Activated T-helper 2 cell treated with anti-CD3 and anti-CD28 coated beads, Interferon-gamma antibody, Interleukin-2, Interleukin-4, amounts not matched to agents 10 μg/mL and 5 μg/mL and 100 μg/mL, durations not matched to agents 14 hours and 24 hours and 36 hours (primary cell): ENCODE measurements around the gene SGCB. TPM values are rescaled to one million over a fixed set of nuclear protein-coding genes. Genes with fewer than 3 reads are reported as not detected.
A peak's percentile ranks its signal among the peaks of the same experiment; 100 is the strongest.
"Not testable (repeated sequence)": the region's sequence is repeated elsewhere in the genome, so short reads cannot be mapped to it uniquely, and the experiment has no call there.

Experiments used
- DNase-seq: peaks from one replicate; pipeline ENCODE4 v3.0.0; 2021; ENCODE audit warnings: low spot score
- H3K27ac Mint-ChIP-seq: one replicate; pipeline ENCODE4 v1.8.0; 2021; ENCODE audit warnings: mixed read lengths
- H3K27me3 Mint-ChIP-seq: one replicate; pipeline ENCODE4 v1.8.0; 2021; ENCODE audit warnings: low read depth, mixed read lengths
- H3K36me3 Mint-ChIP-seq: one replicate; pipeline ENCODE4 v1.8.0; 2021; ENCODE audit warnings: low read depth, mixed read lengths
- H3K4me1 Mint-ChIP-seq: one replicate; pipeline ENCODE4 v1.8.0; 2021; ENCODE audit warnings: low read depth, mixed read lengths
- H3K4me3 Mint-ChIP-seq: one replicate; pipeline ENCODE4 v1.8.0; 2021; ENCODE audit warnings: low read depth, mild to moderate bottlenecking, moderate library complexity, mixed read lengths
- H3K9me3 Mint-ChIP-seq: one replicate; pipeline ENCODE4 v1.8.0; 2021; ENCODE audit warnings: mixed read lengths
- intact Hi-C: fragments of 100-400 bp; cut with micrococcal nuclease; formaldehyde crosslinking; loops from one replicate; pipeline ENCODE4 v1.15.1; 2023
- total RNA-seq: library from RNA; stranded (reverse); gene quantifications from 2 replicates; pipeline ENCODE4 v1.2.3, GENCODE V29; 2022

Gene SGCB
- total RNA-seq: 21.2 and 21.5 TPM in 2 replicates

GRCh38 chr4:52038103-52038912 is at the start of gene SGCB:
Gene SGCB (minus strand): TSS chr4:52038299. CDS start chr4:52038259, 40 bp downstream.
- Mint-ChIP-seq H3K4me1 (peaks cover 24% of the 10 kb centered on the region), H3K9me3 (no peaks in the 10 kb centered on the region), H3K27me3 (peaks cover 33% of the 10 kb centered on the region), H3K36me3 (peaks cover 3% of the 10 kb centered on the region), H3K4me3 (peak within 1 kb of the TSS; percentile 86), H3K27ac (peak within 1 kb of the TSS; percentile 33)
- intact Hi-C loops: loop anchor here (1.0 to 10.0 kb wide), 2 partner anchors 195 to 676 kb away; partner anchors contain the start of gene DCUN1D4
- DNase-seq: peak; percentile 66

DNA sequence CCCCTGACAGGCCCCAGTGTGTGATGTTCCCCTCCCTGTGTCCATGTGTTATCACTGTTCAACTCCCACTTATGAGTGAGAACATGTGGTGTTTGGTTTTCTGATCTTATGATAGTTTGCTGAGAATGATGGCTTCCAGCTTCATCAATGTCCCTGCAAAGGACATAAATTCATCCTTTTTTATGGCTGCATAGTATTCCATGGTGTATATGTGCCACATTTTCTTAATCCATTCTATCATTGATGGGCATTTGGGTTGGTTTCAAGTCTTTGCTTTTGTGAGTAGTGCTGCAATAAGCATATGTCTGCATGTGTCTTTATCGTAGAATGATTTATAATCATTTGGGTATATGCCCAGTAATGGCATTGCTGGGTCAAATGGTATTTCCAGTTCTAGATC is 48.3 kb upstream of the SGCB start:
- H3K9me3 Mint-ChIP-seq, H3K27me3 Mint-ChIP-seq, H3K36me3 Mint-ChIP-seq, H3K4me1 Mint-ChIP-seq, intact Hi-C loops, H3K27ac Mint-ChIP-seq, H3K4me3 Mint-ChIP-seq, DNase-seq: not testable (repeated sequence)

DNA sequence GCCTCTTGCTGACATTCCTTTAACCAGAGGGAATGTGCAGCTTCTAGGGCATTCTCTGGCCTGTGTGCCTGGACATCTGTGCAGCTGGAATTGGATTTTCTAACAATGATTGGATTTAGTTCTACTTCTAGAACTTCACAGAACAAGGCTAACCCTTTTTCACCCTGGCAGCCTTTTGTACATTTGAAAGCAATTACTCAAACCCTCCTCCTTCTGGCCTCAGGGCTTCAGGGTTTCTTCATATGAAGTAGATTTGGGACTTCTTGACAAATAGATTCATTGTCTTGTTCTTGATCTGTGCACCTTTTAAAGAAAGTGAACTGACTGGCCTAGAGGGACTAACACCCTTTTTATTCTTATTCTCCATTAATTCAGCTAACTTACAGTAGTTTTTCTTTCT is 43.1 kb upstream of the SGCB start:
- Mint-ChIP-seq H3K27ac (no peak overlapping the region), H3K27me3 (peaks cover 12% of the 10 kb centered on the region)
- intact Hi-C loops: no loop called here

GRCh38 chr4:52079659-52080058 is 41.6 kb upstream of the SGCB start:
- H3K27me3 Mint-ChIP-seq: peaks cover 16% of the 10 kb centered on the region
- H3K9me3 Mint-ChIP-seq: no peaks in the 10 kb centered on the region
- H3K36me3 Mint-ChIP-seq: no peaks in the 10 kb centered on the region
- H3K4me1 Mint-ChIP-seq: no peaks in the 10 kb centered on the region
- H3K27ac Mint-ChIP-seq: no peak overlapping the region
- intact Hi-C loops: no loop called here
- DNase-seq: no peak
- no peak overlapping the region for H3K4me3 Mint-ChIP-seq

More for the DNA sequence above, 43.1 kb upstream of the SGCB start:
- H3K4me3 Mint-ChIP-seq: no peak overlapping the region
- H3K4me1 Mint-ChIP-seq: no peaks in the 10 kb centered on the region
- H3K36me3 Mint-ChIP-seq: no peaks in the 10 kb centered on the region
- DNase-seq: no peak
- no peaks in the 10 kb centered on the region for H3K9me3 Mint-ChIP-seq

- Mint-ChIP-seq H3K9me3 (no peaks in the 10 kb centered on the region), H3K4me1 (no peaks in the 10 kb centered on the region), H3K4me3 (no peak overlapping the region), H3K27ac (no peak overlapping the region), H3K27me3 (peaks cover 22% of the 10 kb centered on the region), H3K36me3 (no peaks in the 10 kb centered on the region)
- intact Hi-C loops: no loop called here
- no peak for DNase-seq
Observed at GRCh38 chr4:52076731-52077130, 38.6 kb upstream of the SGCB start.

- Mint-ChIP-seq H3K27ac (no peak overlapping the region), H3K4me1 (no peaks in the 10 kb centered on the region), H3K9me3 (no peaks in the 10 kb centered on the region), H3K36me3 (no peaks in the 10 kb centered on the region), H3K4me3 (no peak overlapping the region), H3K27me3 (peaks cover 18% of the 10 kb centered on the region)
- intact Hi-C loops: no loop called here
- DNase-seq: no peak
Observed at GRCh38 chr4:52071791-52072546, 33.9 kb upstream of the SGCB start.

GRCh38 chr4:52069571-52069970 is 31.5 kb upstream of the SGCB start:
- Mint-ChIP-seq H3K4me1 (no peaks in the 10 kb centered on the region), H3K4me3 (no peak overlapping the region), H3K9me3 (no peaks in the 10 kb centered on the region), H3K27ac (no peak overlapping the region), H3K27me3 (peaks cover 10% of the 10 kb centered on the region), H3K36me3 (no peaks in the 10 kb centered on the region)
- no peak for DNase-seq
- intact Hi-C loops: no loop called here

GRCh38 chr4:52059372-52059771 is 21.3 kb upstream of the SGCB start:
- no peak overlapping the region for H3K4me3 Mint-ChIP-seq
- H3K36me3 Mint-ChIP-seq: no peaks in the 10 kb centered on the region
- no peak overlapping the region for H3K27ac Mint-ChIP-seq
- no peak for DNase-seq
- H3K9me3 Mint-ChIP-seq: no peaks in the 10 kb centered on the region
- H3K27me3 Mint-ChIP-seq: peaks cover 13% of the 10 kb centered on the region
- intact Hi-C loops: no loop called here
- H3K4me1 Mint-ChIP-seq: no peaks in the 10 kb centered on the region

- intact Hi-C loops: no loop called here
- peaks cover 24% of the 10 kb centered on the region for H3K27me3 Mint-ChIP-seq
- H3K4me3 Mint-ChIP-seq: no peak overlapping the region
- no peaks in the 10 kb centered on the region for H3K9me3 Mint-ChIP-seq
- no peak for DNase-seq
- H3K27ac Mint-ChIP-seq: no peak overlapping the region
- no peaks in the 10 kb centered on the region for H3K36me3 Mint-ChIP-seq
- H3K4me1 Mint-ChIP-seq: no peaks in the 10 kb centered on the region
Observed at GRCh38 chr4:52058275-52058674, 20.2 kb upstream of the SGCB start.

DNA sequence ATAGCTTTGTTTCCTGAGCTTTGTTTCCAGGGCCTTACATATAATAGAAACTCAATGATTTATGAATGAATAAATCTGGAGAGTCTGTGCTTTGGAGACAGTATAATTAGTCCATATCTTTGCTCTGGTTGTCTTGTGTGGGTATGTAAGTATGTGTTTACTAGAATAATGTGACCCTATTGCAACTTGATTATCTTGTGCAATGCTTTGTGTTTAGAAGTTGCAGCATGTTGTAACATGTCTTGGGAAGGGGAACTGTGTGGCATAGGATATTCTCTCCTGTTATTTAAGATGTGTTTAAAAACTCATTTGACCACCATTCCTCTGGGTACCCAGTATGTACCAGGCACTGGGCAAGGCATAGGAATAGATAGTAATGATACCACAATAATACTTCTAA is 19.1 kb upstream of the SGCB start:
- Mint-ChIP-seq H3K27ac (no peak overlapping the region), H3K9me3 (no peaks in the 10 kb centered on the region), H3K27me3 (peaks cover 33% of the 10 kb centered on the region), H3K4me1 (no peaks in the 10 kb centered on the region), H3K36me3 (no peaks in the 10 kb centered on the region), H3K4me3 (no peak overlapping the region)
- intact Hi-C loops: no loop called here
- DNase-seq: no peak

DNA sequence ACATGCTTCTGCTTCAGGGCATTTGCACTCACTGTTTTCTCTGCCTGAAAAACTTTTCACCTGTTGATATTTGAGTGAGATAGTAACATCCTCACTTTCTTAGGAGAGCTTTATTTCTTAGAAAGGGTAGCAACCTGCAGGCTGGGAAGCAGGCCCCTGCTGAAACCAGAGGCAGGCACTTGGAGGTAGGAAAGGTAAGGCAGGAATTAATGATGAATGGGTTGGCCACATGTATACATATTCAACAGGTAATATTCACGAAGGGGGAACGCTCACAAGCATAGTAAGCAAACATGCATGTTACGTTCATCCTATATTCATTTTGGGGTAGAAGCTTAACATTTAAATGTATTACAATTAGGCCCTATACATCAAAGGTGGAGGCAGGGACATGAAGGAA is 16.2 kb upstream of the SGCB start:
- H3K36me3 Mint-ChIP-seq: no peaks in the 10 kb centered on the region
- intact Hi-C loops: no loop called here

GRCh38 chr4:52052475-52052780 is 14.3 kb upstream of the SGCB start:
- H3K36me3 Mint-ChIP-seq: no peaks in the 10 kb centered on the region
- DNase-seq: no peak
- no peaks in the 10 kb centered on the region for H3K9me3 Mint-ChIP-seq
- intact Hi-C loops: no loop called here
- no peak overlapping the region for H3K4me3 Mint-ChIP-seq
- H3K4me1 Mint-ChIP-seq: peaks cover 2% of the 10 kb centered on the region
- peaks cover 54% of the 10 kb centered on the region for H3K27me3 Mint-ChIP-seq
- H3K27ac Mint-ChIP-seq: no peak overlapping the region

More for the DNA sequence above, 16.2 kb upstream of the SGCB start:
- Mint-ChIP-seq H3K27me3 (peaks cover 45% of the 10 kb centered on the region), H3K4me1 (peaks cover 2% of the 10 kb centered on the region), H3K4me3 (no peak overlapping the region), H3K9me3 (no peaks in the 10 kb centered on the region), H3K27ac (no peak overlapping the region)
- DNase-seq: no peak
